A673 (cell line): ENCODE measurements around the gene TMEM138.

ENCODE experiments used
- CTCF ChIP-seq: fragments of 300-800, 200-600 bp; sonication (generic); conservative IDR thresholded peaks from 2 replicates; pipeline ENCODE4 v1.5.1; 2017; ENCODE audit warnings: low read depth, mild to moderate bottlenecking, antibody characterized with exemption, low read length, moderate library complexity, mixed read lengths
- EZH2 ChIP-seq: fragments of 200-600 bp; sonication (generic); IDR thresholded peaks from 2 replicates; pipeline ENCODE4 v1.6.1; 2017; ENCODE audit warnings: borderline replicate concordance, low read depth, mild to moderate bottlenecking, mixed read lengths, antibody characterized with exemption, low read length; ENCODE audit not compliant: poor library complexity, severe bottlenecking

- TF ChIP-seq CTCF (no peak), EZH2 (no peak)
Measured at GRCh38 chr11:61353131-61354067, 8.8 kb upstream of the TMEM138 start.
